GM12892 (cell line): Measurements from ENCODE around the gene KCTD20.

ENCODE experiments used
- POLR2A ChIP-seq: IDR thresholded peaks from 2 replicates; pipeline ENCODE4 v1.6.1; 2011; ENCODE audit warnings: low read depth, low read length, control low read depth
- POLR2AphosphoS5 ChIP-seq: IDR thresholded peaks from 2 replicates; pipeline ENCODE4 v1.6.1; 2011; ENCODE audit warnings: low read depth, low read length, control low read depth
- TAF1 ChIP-seq: IDR thresholded peaks from 2 replicates; pipeline ENCODE4 v1.6.1; 2011; ENCODE audit warnings: low read depth, mild to moderate bottlenecking, control low read depth, low read length, borderline replicate concordance

- TF ChIP-seq POLR2A (no peak), POLR2AphosphoS5 (no peak), TAF1 (no peak)
Observed at GRCh38 chr6:36459501-36459900, 16.7 kb downstream of the KCTD20 start.
